ENCODE data around the gene STK11. TPM values are rescaled to one million over a fixed set of nuclear protein-coding genes. Genes with fewer than 3 reads are reported as not detected.

The STK11 gene
- total RNA-seq, 1 donor from 2014 or later = 59.3 TPM

- H3K9me3 Mint-ChIP-seq (ENCODE audit: low read depth) = no peaks in the 10 kb centered on the region
- no peak for DNase-seq (ENCODE audit: low spot score, unreplicated experiment)
- no peak overlapping the region for H3K4me3 Mint-ChIP-seq (ENCODE audit: low read depth)
- no peaks in the 10 kb centered on the region for H3K27me3 Mint-ChIP-seq
- no peaks in the 10 kb centered on the region for H3K36me3 Mint-ChIP-seq (ENCODE audit: insufficient read depth)
- H3K4me1 Mint-ChIP-seq (ENCODE audit: low read depth) = peaks cover 17% of the 10 kb centered on the region
- no peak for TF ChIP-seq CTCF (IDR thresholded peaks at IDR 0.05; ENCODE audit: unreplicated experiment)
- H3K27ac Mint-ChIP-seq = peak overlapping the region; percentile 56
Measured at GRCh38 chr19:1177322-1178114, 28.1 kb upstream of the STK11 start.

- H3K4me1 Mint-ChIP-seq (ENCODE audit: low read depth) = peaks cover 14% of the 10 kb centered on the region
- no peak overlapping the region for H3K4me3 Mint-ChIP-seq (ENCODE audit: low read depth)
- no peaks in the 10 kb centered on the region for H3K36me3 Mint-ChIP-seq (ENCODE audit: insufficient read depth)
- no peak for DNase-seq (ENCODE audit: low spot score, unreplicated experiment)
- H3K27ac Mint-ChIP-seq = peak overlapping the region; percentile 76
- H3K27me3 Mint-ChIP-seq = no peaks in the 10 kb centered on the region
- H3K9me3 Mint-ChIP-seq (ENCODE audit: low read depth) = no peaks in the 10 kb centered on the region
- TF ChIP-seq CTCF (IDR thresholded peaks at IDR 0.05; ENCODE audit: unreplicated experiment) = no peak
Measured at GRCh38 chr19:1181606-1182005, 24.0 kb upstream of the STK11 start.

GRCh38 chr19:1182068-1182467 is 23.5 kb upstream of the STK11 start:
- no peaks in the 10 kb centered on the region for H3K36me3 Mint-ChIP-seq (ENCODE audit: insufficient read depth)
- no peaks in the 10 kb centered on the region for H3K27me3 Mint-ChIP-seq
- H3K9me3 Mint-ChIP-seq (ENCODE audit: low read depth) = no peaks in the 10 kb centered on the region
- H3K4me1 Mint-ChIP-seq (ENCODE audit: low read depth) = peaks cover 14% of the 10 kb centered on the region
- TF ChIP-seq CTCF (IDR thresholded peaks at IDR 0.05; ENCODE audit: unreplicated experiment) = no peak
- no peak overlapping the region for H3K4me3 Mint-ChIP-seq (ENCODE audit: low read depth)
- peak overlapping the region; percentile 76 for H3K27ac Mint-ChIP-seq
- DNase-seq (ENCODE audit: low spot score, unreplicated experiment) = no peak

GRCh38 chr19:1182727-1183126 is 22.9 kb upstream of the STK11 start:
- Mint-ChIP-seq H3K4me3 (ENCODE audit: low read depth) (no peak overlapping the region), H3K27me3 (no peaks in the 10 kb centered on the region), H3K4me1 (ENCODE audit: low read depth) (peaks cover 14% of the 10 kb centered on the region), H3K36me3 (ENCODE audit: insufficient read depth) (no peaks in the 10 kb centered on the region), H3K9me3 (ENCODE audit: low read depth) (no peaks in the 10 kb centered on the region), H3K27ac (no peak overlapping the region)
- no peak for DNase-seq (ENCODE audit: low spot score, unreplicated experiment)
- TF ChIP-seq CTCF (IDR thresholded peaks at IDR 0.05; ENCODE audit: unreplicated experiment) = no peak

- Mint-ChIP-seq H3K36me3 (ENCODE audit: insufficient read depth) (no peaks in the 10 kb centered on the region), H3K27ac (no peak overlapping the region), H3K27me3 (no peaks in the 10 kb centered on the region), H3K4me3 (ENCODE audit: low read depth) (no peak overlapping the region), H3K4me1 (ENCODE audit: low read depth) (peaks cover 14% of the 10 kb centered on the region), H3K9me3 (ENCODE audit: low read depth) (no peaks in the 10 kb centered on the region)
- no peak for TF ChIP-seq CTCF (IDR thresholded peaks at IDR 0.05; ENCODE audit: unreplicated experiment)
- no peak for DNase-seq (ENCODE audit: low spot score, unreplicated experiment)
Measured at GRCh38 chr19:1183543-1184172, 21.9 kb upstream of the STK11 start.

All from progenitor cell of endocrine pancreas (in vitro differentiated cells).